Stimulated activated naive B cell treated with anti-CD40 and anti-IgM and Interleukin-4, amounts not matched to agents 10 μg/mL and 1 μg/mL and 100 μg/mL, for 72 hours (primary cell): Measurements from ENCODE around the gene LRRN2.

ENCODE experiments used
- ATAC-seq, 2 donors: fragments of 150-1000 bp; cut with Tn5 transposase; replicated peaks; 2 replicates each; pipeline ENCODE4 v1.10.0; 2021; ENCODE audit warnings: moderate library complexity in 1 of 2
- DNase-seq: peaks from one replicate; pipeline ENCODE4 v3.0.0; 2021
- H3K27ac Mint-ChIP-seq: one replicate; pipeline ENCODE4 v1.8.0; 2022; ENCODE audit warnings: mild to moderate bottlenecking, mixed read lengths
- H3K27me3 Mint-ChIP-seq, 2 donors: one replicate each; pipeline ENCODE4 v1.8.0; 2022; ENCODE audit warnings: mixed read lengths in 2 of 2
- H3K36me3 Mint-ChIP-seq, 2 donors: one replicate each; pipeline ENCODE4 v1.8.0; 2022; ENCODE audit warnings: mixed read lengths in 2 of 2, mild to moderate bottlenecking in 1 of 2
- H3K4me1 Mint-ChIP-seq, 2 donors: one replicate each; pipeline ENCODE4 v1.8.0; 2022; ENCODE audit warnings: mixed read lengths in 2 of 2, mild to moderate bottlenecking in 1 of 2
- H3K4me3 Mint-ChIP-seq, 2 donors: one replicate each; pipeline ENCODE4 v1.8.0; 2022; ENCODE audit warnings: mild to moderate bottlenecking in 2 of 2, mixed read lengths in 2 of 2, moderate library complexity in 1 of 2
- H3K9me3 Mint-ChIP-seq, 2 donors: one replicate each; pipeline ENCODE4 v1.8.0; 2022; ENCODE audit warnings: mixed read lengths in 2 of 2, mild to moderate bottlenecking in 1 of 2

The LRRN2 gene

GRCh38 chr1:204673209-204673608 lies 12.3 kb downstream of the LRRN2 start:
- Mint-ChIP-seq H3K4me3 (no peak overlapping the region), H3K27me3 (peaks cover 11 to 13% of the 10 kb centered on the region in 2 donors), H3K27ac (no peak overlapping the region), H3K36me3 (no peaks in the 10 kb centered on the region), H3K4me1 (no peaks in the 10 kb centered on the region), H3K9me3 (no peaks in the 10 kb centered on the region)
- ATAC-seq (no peak), DNase-seq (no peak)

GRCh38 chr1:204672482-204673121 lies 12.9 kb downstream of the LRRN2 start:
- no peaks in the 10 kb centered on the region for H3K36me3 Mint-ChIP-seq
- no peak overlapping the region for H3K4me3 Mint-ChIP-seq
- H3K27me3 Mint-ChIP-seq, result peaks cover 5 to 8% of the 10 kb centered on the region in 2 donors
- ATAC-seq, result no peak
- no peak overlapping the region for H3K27ac Mint-ChIP-seq
- no peaks in the 10 kb centered on the region for H3K4me1 Mint-ChIP-seq
- no peak for DNase-seq
- no peaks in the 10 kb centered on the region for H3K9me3 Mint-ChIP-seq

GRCh38 chr1:204672069-204672468 lies 13.5 kb downstream of the LRRN2 start:
- ATAC-seq (no peak), DNase-seq (no peak)
- peaks cover 0 to 3% of the 10 kb centered on the region in 2 donors for H3K27me3 Mint-ChIP-seq
- no peaks in the 10 kb centered on the region for H3K4me1 Mint-ChIP-seq
- no peak overlapping the region for H3K4me3 Mint-ChIP-seq
- no peaks in the 10 kb centered on the region for H3K36me3 Mint-ChIP-seq
- H3K9me3 Mint-ChIP-seq, result no peaks in the 10 kb centered on the region
- H3K27ac Mint-ChIP-seq, result no peak overlapping the region

GRCh38 chr1:204670152-204670927 lies 15.2 kb downstream of the LRRN2 start:
- DNase-seq, result no peak
- Mint-ChIP-seq H3K4me1 (no peaks in the 10 kb centered on the region), H3K4me3 (no peak overlapping the region), H3K9me3 (no peaks in the 10 kb centered on the region), H3K36me3 (no peaks in the 10 kb centered on the region), H3K27me3 (no peaks in the 10 kb centered on the region), H3K27ac (no peak overlapping the region)
- ATAC-seq, result no peak

- Mint-ChIP-seq H3K4me3 (no peak overlapping the region), H3K4me1 (no peaks in the 10 kb centered on the region), H3K9me3 (no peaks in the 10 kb centered on the region), H3K27me3 (peaks cover 3% of the 10 kb centered on the region in 2 donors), H3K36me3 (no peaks in the 10 kb centered on the region), H3K27ac (no peak overlapping the region)
- DNase-seq (no peak), ATAC-seq (no peak)
Observed at GRCh38 chr1:204669579-204669978, 16.0 kb downstream of the LRRN2 start.

- Mint-ChIP-seq H3K27ac (no peak overlapping the region), H3K4me1 (no peaks in the 10 kb centered on the region)
- ATAC-seq, result no peak
Observed at GRCh38 chr1:204664384-204664651, 21.2 kb downstream of the LRRN2 start.

GRCh38 chr1:204663644-204664383 lies 21.7 kb downstream of the LRRN2 start:
- H3K27ac Mint-ChIP-seq, result no peak overlapping the region

More at GRCh38 chr1:204664384-204664651, 21.2 kb downstream of the LRRN2 start:
- Mint-ChIP-seq H3K27me3 (peaks cover 13 to 20% of the 10 kb centered on the region in 2 donors), H3K4me3 (no peak overlapping the region), H3K36me3 (no peaks in the 10 kb centered on the region), H3K9me3 (no peaks in the 10 kb centered on the region)
- no peak for DNase-seq

GRCh38 chr1:204662530-204662929 lies 23.0 kb downstream of the LRRN2 start:
- H3K36me3 Mint-ChIP-seq, result no peaks in the 10 kb centered on the region
- no peak overlapping the region for H3K4me3 Mint-ChIP-seq
- H3K9me3 Mint-ChIP-seq, result no peaks in the 10 kb centered on the region
- no peak overlapping the region for H3K27ac Mint-ChIP-seq
- DNase-seq (no peak), ATAC-seq (no peak)
- no peaks in the 10 kb centered on the region for H3K4me1 Mint-ChIP-seq
- H3K27me3 Mint-ChIP-seq, result peaks cover 13 to 28% of the 10 kb centered on the region in 2 donors

More at GRCh38 chr1:204663644-204664383, 21.7 kb downstream of the LRRN2 start:
- DNase-seq (no peak), ATAC-seq (no peak)
- H3K9me3 Mint-ChIP-seq, result no peaks in the 10 kb centered on the region
- peaks cover 13 to 21% of the 10 kb centered on the region in 2 donors for H3K27me3 Mint-ChIP-seq
- H3K4me1 Mint-ChIP-seq, result no peaks in the 10 kb centered on the region
- H3K36me3 Mint-ChIP-seq, result no peaks in the 10 kb centered on the region
- H3K4me3 Mint-ChIP-seq, result no peak overlapping the region

- no peak overlapping the region for H3K27ac Mint-ChIP-seq
- ATAC-seq, result no peak
- peaks cover 25 to 28% of the 10 kb centered on the region in 2 donors for H3K27me3 Mint-ChIP-seq
- no peaks in the 10 kb centered on the region for H3K9me3 Mint-ChIP-seq
- DNase-seq, result no peak
- H3K4me3 Mint-ChIP-seq, result no peak overlapping the region
- no peaks in the 10 kb centered on the region for H3K4me1 Mint-ChIP-seq
- H3K36me3 Mint-ChIP-seq, result no peaks in the 10 kb centered on the region
Observed at GRCh38 chr1:204660509-204660908, 25.0 kb downstream of the LRRN2 start.

- H3K27me3 Mint-ChIP-seq, result peaks cover 20 to 22% of the 10 kb centered on the region in 2 donors
- DNase-seq, result no peak
- no peak for ATAC-seq
- H3K36me3 Mint-ChIP-seq, result no peaks in the 10 kb centered on the region
- no peak overlapping the region for H3K27ac Mint-ChIP-seq
- H3K4me3 Mint-ChIP-seq, result no peak overlapping the region
- no peaks in the 10 kb centered on the region for H3K4me1 Mint-ChIP-seq
- H3K9me3 Mint-ChIP-seq, result no peaks in the 10 kb centered on the region
Observed at GRCh38 chr1:204659056-204659455, 26.5 kb downstream of the LRRN2 start.

- DNase-seq (no peak), ATAC-seq (no peak)
- Mint-ChIP-seq H3K27me3 (peaks cover 13 to 17% of the 10 kb centered on the region in 2 donors), H3K9me3 (no peaks in the 10 kb centered on the region), H3K36me3 (no peaks in the 10 kb centered on the region), H3K4me3 (no peak overlapping the region), H3K4me1 (no peaks in the 10 kb centered on the region), H3K27ac (no peak overlapping the region)
Observed at GRCh38 chr1:204658295-204658694, 27.2 kb downstream of the LRRN2 start.

- DNase-seq, result no peak
- H3K4me1 Mint-ChIP-seq, result no peaks in the 10 kb centered on the region
- H3K9me3 Mint-ChIP-seq, result no peaks in the 10 kb centered on the region
- no peak for ATAC-seq
- H3K27ac Mint-ChIP-seq, result no peak overlapping the region
- H3K27me3 Mint-ChIP-seq, result peaks cover 29 to 35% of the 10 kb centered on the region in 2 donors
- no peaks in the 10 kb centered on the region for H3K36me3 Mint-ChIP-seq
- no peak overlapping the region for H3K4me3 Mint-ChIP-seq
Observed at GRCh38 chr1:204653590-204654340, 31.8 kb downstream of the LRRN2 start.

GRCh38 chr1:204652497-204652896 lies 33.0 kb downstream of the LRRN2 start:
- DNase-seq, result no peak
- no peaks in the 10 kb centered on the region for H3K9me3 Mint-ChIP-seq
- H3K27me3 Mint-ChIP-seq, result peaks cover 23 to 35% of the 10 kb centered on the region in 2 donors
- no peak overlapping the region for H3K27ac Mint-ChIP-seq
- no peak for ATAC-seq
- peaks cover under 1 to 1% of the 10 kb centered on the region in 2 donors for H3K4me1 Mint-ChIP-seq
- H3K4me3 Mint-ChIP-seq, result no peak overlapping the region
- H3K36me3 Mint-ChIP-seq, result no peaks in the 10 kb centered on the region

GRCh38 chr1:204651843-204652421 lies 33.6 kb downstream of the LRRN2 start:
- Mint-ChIP-seq H3K27me3 (peaks cover 23 to 35% of the 10 kb centered on the region in 2 donors), H3K4me1 (peaks cover 4 to 5% of the 10 kb centered on the region in 2 donors), H3K27ac (no peak overlapping the region), H3K4me3 (no peak overlapping the region), H3K36me3 (no peaks in the 10 kb centered on the region), H3K9me3 (no peaks in the 10 kb centered on the region)
- DNase-seq, result no peak
- no peak for ATAC-seq
